ENCODE data around the gene CFAP92. TPM values are rescaled to one million over a fixed set of nuclear protein-coding genes. Genes with fewer than 3 reads are reported as not detected.

Gene CFAP92
- total RNA-seq, 3 donors from 2014 or later, result 0.66 to 1.4 (median 1.3) TPM

DNA sequence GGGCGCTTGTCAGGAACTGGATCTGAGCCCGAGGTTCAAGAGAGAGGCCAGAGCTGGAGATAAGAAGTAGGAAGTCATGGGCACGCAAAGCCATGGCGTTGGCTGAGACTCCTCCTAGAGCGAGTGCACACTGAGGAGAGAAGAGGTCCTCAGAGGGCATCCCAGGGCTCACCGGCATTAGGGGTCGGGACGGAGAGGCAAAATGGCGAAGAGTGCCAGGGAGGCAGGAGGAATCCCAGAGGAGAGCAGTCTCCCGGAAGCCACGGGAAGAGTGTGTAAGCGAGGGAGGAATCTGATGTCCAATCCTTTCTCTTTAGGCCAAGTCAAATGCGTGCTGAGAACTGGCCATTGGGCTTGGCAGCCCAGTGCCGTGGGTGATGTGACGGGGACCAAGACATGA lies 31.2 kb upstream of the CFAP92 start:
- no peak for DNase-seq (ENCODE audit: low spot score in 2 of 2)
- peak overlapping the region in 1 of 2 donors; percentile 50 for H3K27ac ChIP-seq
- no peaks in the 10 kb centered on the region for H3K9me3 ChIP-seq
- H3K36me3 ChIP-seq, result no peaks in the 10 kb centered on the region
- H3K27me3 ChIP-seq, result no peaks in the 10 kb centered on the region
- H3K4me3 ChIP-seq, result no peak overlapping the region
- intact Hi-C loops (cut with DNase I; ENCODE audit: low total_unique reads), result no loop called here
- H3K4me1 ChIP-seq, result no peaks in the 10 kb centered on the region
- TF ChIP-seq CTCF (IDR thresholded peaks at IDR 0.05), result no peak
- TF ChIP-seq POLR2A (IDR thresholded peaks at IDR 0.05), result no peak

- no peaks in the 10 kb centered on the region for H3K4me1 ChIP-seq
- H3K4me3 ChIP-seq, result no peak overlapping the region
- H3K27me3 ChIP-seq, result no peaks in the 10 kb centered on the region
- H3K9me3 ChIP-seq, result no peaks in the 10 kb centered on the region
- H3K27ac ChIP-seq, result no peak overlapping the region
- no peak for TF ChIP-seq CTCF (IDR thresholded peaks at IDR 0.05)
- no peak for TF ChIP-seq POLR2A (IDR thresholded peaks at IDR 0.05)
- no peak for TF ChIP-seq POLR2AphosphoS5 (IDR thresholded peaks at IDR 0.05)
- intact Hi-C loops (cut with DNase I; ENCODE audit: low total_unique reads), result no loop called here
- DNase-seq (ENCODE audit: low spot score in 2 of 2), result no peak
- no peaks in the 10 kb centered on the region for H3K36me3 ChIP-seq
Measured at GRCh38 chr3:129023909-129024308, 30.0 kb upstream of the CFAP92 start.

DNA sequence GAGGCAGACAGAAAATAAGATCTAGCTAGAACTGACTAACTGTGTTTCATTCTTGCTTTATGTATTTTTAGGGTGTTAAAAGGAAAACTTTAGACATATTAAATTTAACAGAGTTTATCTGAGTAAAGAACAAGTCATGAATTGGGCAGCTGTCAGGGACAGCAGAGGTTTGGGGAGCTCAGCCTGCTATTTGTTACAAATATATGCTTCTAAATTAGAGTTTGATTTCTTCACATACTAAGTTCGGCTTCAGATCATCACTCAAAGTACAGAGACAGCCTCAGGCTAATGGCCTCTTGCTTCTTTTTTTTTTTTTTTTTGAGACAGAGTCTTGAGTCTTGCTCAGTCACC lies 29.1 kb upstream of the CFAP92 start:
- no peak for DNase-seq (ENCODE audit: low spot score in 2 of 2)
- Histone ChIP-seq H3K27ac (peak overlapping the region in 1 of 2 donors; percentile 79), H3K4me1 (no peaks in the 10 kb centered on the region), H3K27me3 (no peaks in the 10 kb centered on the region), H3K9me3 (no peaks in the 10 kb centered on the region), H3K36me3 (no peaks in the 10 kb centered on the region), H3K4me3 (no peak overlapping the region)
- no peak for TF ChIP-seq POLR2AphosphoS5 (IDR thresholded peaks at IDR 0.05)
- no peak for TF ChIP-seq CTCF (IDR thresholded peaks at IDR 0.05)
- TF ChIP-seq POLR2A (IDR thresholded peaks at IDR 0.05), result no peak
- intact Hi-C loops (cut with DNase I; ENCODE audit: low total_unique reads), result no loop called here

GRCh38 chr3:129022114-129023007 lies 28.5 kb upstream of the CFAP92 start:
- Histone ChIP-seq H3K4me1 (no peaks in the 10 kb centered on the region), H3K4me3 (no peak overlapping the region), H3K36me3 (no peaks in the 10 kb centered on the region), H3K27ac (peak overlapping the region in 1 of 2 donors; percentile 79), H3K27me3 (no peaks in the 10 kb centered on the region), H3K9me3 (no peaks in the 10 kb centered on the region)
- peak in 1 of 3 donors; percentile 57 for TF ChIP-seq POLR2AphosphoS5 (IDR thresholded peaks at IDR 0.05)
- TF ChIP-seq POLR2A (IDR thresholded peaks at IDR 0.05), result no peak
- DNase-seq (ENCODE audit: low spot score in 2 of 2), result no peak
- intact Hi-C loops (cut with DNase I; ENCODE audit: low total_unique reads), result no loop called here

DNA sequence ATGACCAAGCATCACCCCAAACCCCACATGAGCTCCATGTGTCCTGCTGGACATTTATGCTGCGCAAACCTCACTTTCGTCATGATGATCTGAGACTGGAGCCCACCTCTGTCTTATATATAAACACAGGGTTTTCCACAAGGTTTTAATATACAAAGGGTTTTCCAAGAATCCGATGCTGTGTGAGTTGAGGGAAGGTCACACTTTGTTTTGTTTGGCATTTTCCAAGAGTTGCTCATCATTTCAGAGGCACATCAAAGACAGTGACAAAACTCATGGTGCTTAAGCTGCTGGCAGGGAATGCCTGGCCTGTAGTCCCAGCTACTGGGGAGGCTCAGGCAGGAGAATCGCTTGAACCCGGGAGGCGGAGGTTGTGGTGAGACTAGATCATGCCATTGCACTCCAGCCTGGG lies 27.3 kb upstream of the CFAP92 start:
- DNase-seq (ENCODE audit: low spot score in 2 of 2), result no peak
- no peak overlapping the region for H3K27ac ChIP-seq
- H3K27me3 ChIP-seq, result no peaks in the 10 kb centered on the region
- intact Hi-C loops (cut with DNase I; ENCODE audit: low total_unique reads), result no loop called here
- TF ChIP-seq POLR2A (IDR thresholded peaks at IDR 0.05) (no peak), POLR2AphosphoS5 (IDR thresholded peaks at IDR 0.05) (no peak), CTCF (IDR thresholded peaks at IDR 0.05) (no peak)
- H3K9me3 ChIP-seq, result no peaks in the 10 kb centered on the region
- no peaks in the 10 kb centered on the region for H3K4me1 ChIP-seq
- H3K4me3 ChIP-seq, result no peak overlapping the region
- H3K36me3 ChIP-seq, result no peaks in the 10 kb centered on the region

All from breast epithelium (tissue), 4 donors.